ENCODE data around the gene PDZRN3.
A peak's percentile ranks its signal among the peaks of the same experiment; 100 is the strongest.

PDZRN3 gene

GRCh38 chr3:73633916-73634344 is 9.2 kb upstream of the PDZRN3 start:
- H3K4me3 ChIP-seq (ENCODE audit: low read depth, low read length), result no peak overlapping the region
- POLR2A ChIA-PET, result interaction anchor here (3.0 kb wide), 1 partner anchor 10 kb away, joined by 16 read pairs; the partner anchor contains the start of gene PDZRN3
- CTCF ChIA-PET, result no interaction called here
- no peak for DNase-seq (ENCODE audit: low read depth, low spot score)
- TF ChIP-seq, protein P1, sequence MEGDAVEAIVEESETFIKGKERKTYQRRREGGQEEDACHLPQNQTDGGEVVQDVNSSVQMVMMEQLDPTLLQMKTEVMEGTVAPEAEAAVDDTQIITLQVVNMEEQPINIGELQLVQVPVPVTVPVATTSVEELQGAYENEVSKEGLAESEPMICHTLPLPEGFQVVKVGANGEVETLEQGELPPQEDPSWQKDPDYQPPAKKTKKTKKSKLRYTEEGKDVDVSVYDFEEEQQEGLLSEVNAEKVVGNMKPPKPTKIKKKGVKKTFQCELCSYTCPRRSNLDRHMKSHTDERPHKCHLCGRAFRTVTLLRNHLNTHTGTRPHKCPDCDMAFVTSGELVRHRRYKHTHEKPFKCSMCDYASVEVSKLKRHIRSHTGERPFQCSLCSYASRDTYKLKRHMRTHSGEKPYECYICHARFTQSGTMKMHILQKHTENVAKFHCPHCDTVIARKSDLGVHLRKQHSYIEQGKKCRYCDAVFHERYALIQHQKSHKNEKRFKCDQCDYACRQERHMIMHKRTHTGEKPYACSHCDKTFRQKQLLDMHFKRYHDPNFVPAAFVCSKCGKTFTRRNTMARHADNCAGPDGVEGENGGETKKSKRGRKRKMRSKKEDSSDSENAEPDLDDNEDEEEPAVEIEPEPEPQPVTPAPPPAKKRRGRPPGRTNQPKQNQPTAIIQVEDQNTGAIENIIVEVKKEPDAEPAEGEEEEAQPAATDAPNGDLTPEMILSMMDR (IDR thresholded peaks at IDR 0.05; ENCODE audit: insufficient read depth, low read length, missing control alignments), result no peak

DNA sequence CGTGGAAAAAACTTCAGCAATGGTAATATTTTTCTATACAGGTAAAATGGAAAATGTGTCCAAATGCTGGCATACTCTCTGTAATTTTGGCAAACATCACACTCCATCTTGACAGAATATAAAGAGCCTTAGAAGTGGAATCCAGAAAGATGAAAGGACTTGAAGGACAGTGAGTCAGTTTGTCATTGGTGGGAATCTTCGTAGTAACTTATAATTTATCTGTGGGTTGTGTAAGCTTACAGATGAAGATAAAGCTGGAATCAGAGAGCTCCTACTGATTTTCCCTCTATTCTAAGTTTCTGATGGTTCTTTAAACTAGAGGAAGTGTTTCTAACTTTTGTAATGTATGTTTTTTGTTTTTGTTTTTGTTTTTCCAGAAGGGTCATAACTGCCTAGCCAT is 8.7 kb upstream of the PDZRN3 start:
- H3K4me3 ChIP-seq (ENCODE audit: low read depth, low read length), result no peak overlapping the region
- no peak for DNase-seq (ENCODE audit: low read depth, low spot score)
- ChIA-PET POLR2A (interaction anchor here (3.0 kb wide), 1 partner anchor 10 kb away, joined by 16 read pairs; the partner anchor contains the start of gene PDZRN3), CTCF (no interaction called here)
- TF ChIP-seq, protein P1 (IDR thresholded peaks at IDR 0.05; ENCODE audit: insufficient read depth, low read length, missing control alignments), result no peak

- CTCF ChIA-PET, result interaction anchor here (1.0 to 5.6 kb wide), 5 partner anchors 12 to 142 kb away, joined by 3 to 32 read pairs (median 4); no protein-coding TSS in a partner anchor
- no peak for DNase-seq (ENCODE audit: low read depth, low spot score)
- H3K4me3 ChIP-seq (ENCODE audit: low read depth, low read length), result peak overlapping the region; percentile 80
- TF ChIP-seq, protein P1 (IDR thresholded peaks at IDR 0.05; ENCODE audit: insufficient read depth, low read length, missing control alignments), result no peak
- POLR2A ChIA-PET, result interaction anchor here (0.7 to 3.4 kb wide), 2 partner anchors 79 to 140 kb away, joined by 3 to 15 read pairs; no protein-coding TSS in a partner anchor
These were observed 1.4 kb upstream of the PDZRN3 start for GRCh38 chr3:73626106-73626505.

GRCh38 chr3:73624017-73624820 is 522 bp downstream of the PDZRN3 start:
- TF ChIP-seq, protein P1 (IDR thresholded peaks at IDR 0.05; ENCODE audit: insufficient read depth, low read length, missing control alignments), result peak; percentile 27
- DNase-seq (ENCODE audit: low read depth, low spot score), result no peak
- CTCF ChIA-PET, result interaction anchor here (0.9 to 5.6 kb wide), 19 partner anchors 9 to 224 kb away, joined by 3 to 32 read pairs (median 4); no protein-coding TSS in a partner anchor
- POLR2A ChIA-PET, result interaction anchor here (0.7 to 3.4 kb wide), 16 partner anchors 10 to 162 kb away, joined by 3 to 16 read pairs (median 4); no protein-coding TSS in a partner anchor
- H3K4me3 ChIP-seq (ENCODE audit: low read depth, low read length), result peak overlapping the region; percentile 80

GRCh38 chr3:73623346-73623745 is 1.4 kb downstream of the PDZRN3 start:
- TF ChIP-seq, protein P1 (IDR thresholded peaks at IDR 0.05; ENCODE audit: insufficient read depth, low read length, missing control alignments), result no peak
- peak overlapping the region; percentile 80 for H3K4me3 ChIP-seq (ENCODE audit: low read depth, low read length)
- DNase-seq (ENCODE audit: low read depth, low spot score), result no peak
- ChIA-PET POLR2A (interaction anchor here (1.2 to 3.4 kb wide), 10 partner anchors 9 to 129 kb away, joined by 3 to 16 read pairs (median 5); no protein-coding TSS in a partner anchor), CTCF (interaction anchor here (0.6 to 5.6 kb wide), 16 partner anchors 8 to 225 kb away, joined by 3 to 32 read pairs (median 3); no protein-coding TSS in a partner anchor)

Measured in AG04449 (cell line).